GM12872 (cell line): ENCODE data around the gene ABHD14A.

ENCODE experiments used
- TF ChIP-seq, protein P1 (sequence below): IDR thresholded peaks from 3 replicates; pipeline ENCODE4 v1.5.1; 2011; ENCODE audit warnings: low read depth, mild to moderate bottlenecking, low read length, moderate library complexity; ENCODE audit not compliant: insufficient read depth

ABHD14A gene

DNA sequence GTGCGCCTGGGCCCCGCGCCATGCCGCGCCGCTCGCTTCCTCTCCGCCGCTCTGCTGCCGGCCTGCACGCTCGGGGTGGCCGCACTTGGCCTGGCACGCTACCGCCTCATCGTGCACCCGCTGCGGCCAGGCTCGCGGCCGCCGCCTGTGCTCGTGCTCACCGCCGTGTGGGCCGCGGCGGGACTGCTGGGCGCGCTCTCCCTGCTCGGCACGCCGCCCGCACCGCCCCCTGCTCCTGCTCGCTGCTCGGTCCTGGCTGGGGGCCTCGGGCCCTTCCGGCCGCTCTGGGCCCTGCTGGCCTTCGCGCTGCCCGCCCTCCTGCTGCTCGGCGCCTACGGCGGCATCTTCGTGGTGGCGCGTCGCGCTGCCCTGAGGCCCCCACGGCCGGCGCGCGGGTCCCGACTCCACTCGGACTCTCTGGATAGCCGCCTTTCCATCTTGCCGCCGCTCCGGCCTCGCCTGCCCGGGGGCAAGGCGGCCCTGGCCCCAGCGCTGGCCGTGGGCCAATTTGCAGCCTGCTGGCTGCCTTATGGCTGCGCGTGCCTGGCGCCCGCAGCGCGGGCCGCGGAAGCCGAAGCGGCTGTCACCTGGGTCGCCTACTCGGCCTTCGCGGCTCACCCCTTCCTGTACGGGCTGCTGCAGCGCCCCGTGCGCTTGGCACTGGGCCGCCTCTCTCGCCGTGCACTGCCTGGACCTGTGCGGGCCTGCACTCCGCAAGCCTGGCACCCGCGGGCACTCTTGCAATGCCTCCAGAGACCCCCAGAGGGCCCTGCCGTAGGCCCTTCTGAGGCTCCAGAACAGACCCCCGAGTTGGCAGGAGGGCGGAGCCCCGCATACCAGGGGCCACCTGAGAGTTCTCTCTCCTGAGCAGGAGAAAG is 18.7 kb upstream of the ABHD14A start:
- TF ChIP-seq, protein P1, sequence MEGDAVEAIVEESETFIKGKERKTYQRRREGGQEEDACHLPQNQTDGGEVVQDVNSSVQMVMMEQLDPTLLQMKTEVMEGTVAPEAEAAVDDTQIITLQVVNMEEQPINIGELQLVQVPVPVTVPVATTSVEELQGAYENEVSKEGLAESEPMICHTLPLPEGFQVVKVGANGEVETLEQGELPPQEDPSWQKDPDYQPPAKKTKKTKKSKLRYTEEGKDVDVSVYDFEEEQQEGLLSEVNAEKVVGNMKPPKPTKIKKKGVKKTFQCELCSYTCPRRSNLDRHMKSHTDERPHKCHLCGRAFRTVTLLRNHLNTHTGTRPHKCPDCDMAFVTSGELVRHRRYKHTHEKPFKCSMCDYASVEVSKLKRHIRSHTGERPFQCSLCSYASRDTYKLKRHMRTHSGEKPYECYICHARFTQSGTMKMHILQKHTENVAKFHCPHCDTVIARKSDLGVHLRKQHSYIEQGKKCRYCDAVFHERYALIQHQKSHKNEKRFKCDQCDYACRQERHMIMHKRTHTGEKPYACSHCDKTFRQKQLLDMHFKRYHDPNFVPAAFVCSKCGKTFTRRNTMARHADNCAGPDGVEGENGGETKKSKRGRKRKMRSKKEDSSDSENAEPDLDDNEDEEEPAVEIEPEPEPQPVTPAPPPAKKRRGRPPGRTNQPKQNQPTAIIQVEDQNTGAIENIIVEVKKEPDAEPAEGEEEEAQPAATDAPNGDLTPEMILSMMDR = peak; percentile 56

DNA sequence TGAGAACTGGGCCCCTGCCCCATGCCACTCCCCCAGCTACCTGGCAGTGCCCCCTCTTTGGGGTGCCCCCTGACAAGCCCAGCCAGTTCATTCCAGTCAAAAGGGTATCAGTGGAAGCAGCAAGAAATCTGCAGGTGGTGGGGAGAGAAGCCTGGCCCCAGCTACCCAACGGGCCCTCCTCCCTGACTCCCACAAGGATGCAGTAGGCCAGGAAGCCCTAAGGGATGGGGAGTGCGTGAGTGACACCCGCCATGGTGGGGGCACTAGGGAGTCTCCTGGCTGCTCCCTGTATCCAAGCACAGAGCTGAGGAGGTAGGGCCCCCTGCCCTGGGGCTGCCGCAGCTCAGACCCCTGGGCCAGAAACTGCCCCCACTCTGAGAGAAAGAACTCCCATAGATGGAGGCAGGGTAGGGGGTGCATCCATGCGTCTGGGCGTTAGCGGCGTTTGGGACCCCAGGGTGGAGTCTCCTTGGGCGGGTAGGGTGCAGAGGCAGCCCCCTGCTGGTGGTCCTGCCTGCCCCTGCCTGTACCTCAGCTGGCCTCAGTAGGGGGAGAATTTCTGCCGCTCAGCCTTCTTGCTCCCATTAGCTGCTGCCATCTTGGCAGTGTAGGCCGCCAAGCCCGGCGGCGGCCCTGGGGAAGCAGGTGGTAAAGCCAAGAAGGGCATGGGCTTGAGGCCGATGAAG is 17.2 kb upstream of the ABHD14A start:
- TF ChIP-seq, protein P1 = no peak

DNA sequence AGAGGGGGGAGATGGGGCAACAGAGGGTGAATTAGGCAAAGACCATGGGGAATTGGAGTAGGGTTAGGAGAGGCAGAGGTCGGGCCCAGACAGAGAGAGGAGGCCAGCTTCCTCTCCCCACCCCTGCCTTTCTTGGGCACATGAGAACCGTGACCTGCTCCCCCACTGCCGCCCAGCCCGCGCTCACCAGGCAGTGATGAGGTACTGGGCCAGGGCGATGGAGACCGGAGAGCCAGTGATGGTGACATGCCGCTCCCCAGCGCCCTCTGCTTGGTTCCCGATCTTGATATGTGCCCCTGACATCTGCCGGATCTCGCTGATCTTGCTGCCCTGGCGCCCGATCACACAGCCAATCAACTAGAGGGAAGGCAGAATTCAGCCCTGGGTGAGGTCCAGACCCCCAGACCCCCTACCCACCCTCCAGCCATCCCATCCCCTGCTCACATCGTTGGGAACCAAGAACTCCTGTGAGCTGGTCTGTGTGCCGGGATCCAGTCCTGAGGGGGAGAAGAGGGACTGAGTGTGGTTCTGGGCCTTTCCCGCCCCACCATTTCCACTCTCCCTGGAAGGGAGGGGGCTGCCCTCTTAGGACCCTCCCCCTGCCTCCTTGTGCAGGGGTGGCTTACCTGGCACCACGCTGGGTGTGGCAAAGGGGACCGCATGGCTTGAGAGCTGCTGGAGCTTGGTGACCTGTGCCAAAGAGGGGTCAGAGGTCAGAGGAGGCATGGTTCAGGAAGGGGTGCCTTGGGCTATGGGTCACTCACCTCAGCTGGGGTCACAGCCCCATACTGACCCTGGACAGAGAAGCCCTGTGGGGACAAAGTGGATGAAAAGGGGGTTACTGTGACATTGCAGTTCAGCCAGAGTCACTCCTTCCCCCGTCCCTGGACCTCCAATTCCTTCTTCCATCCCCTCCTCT is 16.0 kb upstream of the ABHD14A start:
- TF ChIP-seq, protein P1 = no peak

DNA sequence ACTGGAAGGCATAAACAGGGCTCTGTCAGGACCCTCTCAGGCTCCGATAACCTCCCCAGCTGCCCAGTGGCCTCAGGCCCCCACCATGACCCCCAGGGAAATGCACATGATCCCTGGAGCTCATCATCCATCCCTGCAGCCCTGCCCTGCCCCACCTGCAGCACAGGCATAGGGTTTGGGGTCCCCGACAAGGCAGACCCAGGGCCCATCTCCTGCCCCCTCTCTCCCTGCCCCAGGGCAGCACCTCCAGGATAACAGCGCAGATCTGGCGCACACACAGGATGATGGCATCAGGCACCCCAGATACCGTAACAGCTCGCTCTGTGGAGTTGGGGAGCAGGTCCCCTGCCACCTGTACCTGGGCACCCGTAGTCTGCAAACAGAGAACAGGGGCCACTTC is 15.2 kb upstream of the ABHD14A start:
- TF ChIP-seq, protein P1 = no peak

DNA sequence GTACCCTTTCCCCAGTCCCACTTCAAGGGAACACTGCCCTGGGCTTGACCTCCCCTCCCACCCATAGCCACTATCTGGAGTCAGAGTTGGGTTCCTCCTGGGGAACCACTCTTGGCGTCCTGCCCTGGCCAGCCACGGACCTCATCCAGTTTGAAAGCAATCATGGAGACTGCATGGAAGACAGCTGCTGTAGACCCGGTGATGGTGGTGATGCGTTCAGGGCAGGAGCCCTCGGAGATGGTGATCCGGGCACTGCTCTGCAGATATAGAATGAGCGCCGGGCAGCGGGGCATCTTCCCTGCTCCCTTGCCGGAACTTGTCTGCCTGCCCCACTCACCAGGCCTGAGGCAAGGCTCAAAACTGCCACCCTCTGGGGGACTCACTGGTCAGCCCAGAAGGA is 14.5 kb upstream of the ABHD14A start:
- TF ChIP-seq, protein P1 = no peak

DNA sequence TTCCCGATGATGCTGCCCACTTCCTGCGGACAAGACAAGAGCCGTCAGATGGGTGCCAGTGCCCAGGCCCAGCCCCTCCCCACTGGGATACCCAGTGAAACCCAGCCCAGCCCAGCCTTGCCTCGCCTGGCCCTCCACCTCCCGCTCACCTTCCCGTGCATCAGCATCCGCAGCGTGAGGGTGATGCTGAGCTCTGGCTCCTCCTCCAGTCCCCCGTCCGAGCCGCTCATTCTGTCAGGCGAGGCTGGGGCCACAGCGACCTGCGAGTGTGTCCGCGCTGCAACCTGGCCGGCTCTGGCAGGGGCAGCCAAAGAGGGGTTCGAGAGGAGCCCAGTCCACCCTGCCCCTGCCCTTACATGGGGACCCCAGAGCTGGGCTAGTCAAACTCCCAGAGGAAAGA is 13.9 kb upstream of the ABHD14A start:
- TF ChIP-seq, protein P1 = no peak
